HG02588 (cell line): Measurements from ENCODE around the gene ELMO1.

Experiments
- ATAC-seq: cut with Tn5 transposase; IDR thresholded peaks from one replicate; pipeline ENCODE4 v1.9.1; 2021; ENCODE audit warnings: mild to moderate bottlenecking, moderate library complexity; ENCODE audit not compliant: unreplicated experiment

ELMO1 gene

DNA sequence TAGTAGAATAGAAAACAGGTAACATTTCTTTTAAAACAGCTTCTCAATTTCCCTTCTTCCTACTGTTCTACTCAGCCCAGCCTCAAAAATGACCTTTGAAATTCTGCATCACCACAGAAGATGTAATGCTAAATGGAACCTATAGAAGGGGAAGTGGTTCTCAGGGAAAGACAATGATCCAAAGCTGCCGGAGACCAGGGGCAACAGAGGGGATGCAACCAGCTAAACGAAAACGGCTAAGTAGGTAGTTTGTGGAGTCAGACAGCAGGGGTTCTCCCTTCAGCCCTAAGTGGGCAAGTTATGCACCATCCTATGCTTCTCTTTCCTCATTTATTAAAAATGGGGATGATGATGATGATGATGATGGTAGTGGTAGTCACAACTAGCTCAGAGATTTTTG, 214.3 kb downstream of the ELMO1 start:
- ATAC-seq: no peak

DNA sequence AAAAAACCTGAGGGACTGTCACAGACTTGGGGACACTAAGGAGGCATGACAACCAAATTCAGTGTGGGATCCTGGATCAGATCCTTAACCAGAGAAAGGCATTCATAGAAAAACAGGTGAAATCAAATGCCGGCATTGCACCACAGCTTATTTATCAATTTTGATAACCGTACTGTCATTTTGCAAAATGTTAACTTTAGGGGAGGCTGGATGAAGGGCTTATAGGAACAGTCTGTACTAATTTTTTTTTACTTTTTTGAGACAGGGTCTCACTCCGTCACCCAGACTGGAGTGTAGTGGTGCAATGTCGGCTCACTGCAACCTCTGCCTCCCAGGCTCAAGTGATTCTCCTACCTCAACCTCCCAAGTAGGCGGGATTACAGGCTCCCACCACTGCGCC, 217.1 kb downstream of the ELMO1 start:
- no peak for ATAC-seq

DNA sequence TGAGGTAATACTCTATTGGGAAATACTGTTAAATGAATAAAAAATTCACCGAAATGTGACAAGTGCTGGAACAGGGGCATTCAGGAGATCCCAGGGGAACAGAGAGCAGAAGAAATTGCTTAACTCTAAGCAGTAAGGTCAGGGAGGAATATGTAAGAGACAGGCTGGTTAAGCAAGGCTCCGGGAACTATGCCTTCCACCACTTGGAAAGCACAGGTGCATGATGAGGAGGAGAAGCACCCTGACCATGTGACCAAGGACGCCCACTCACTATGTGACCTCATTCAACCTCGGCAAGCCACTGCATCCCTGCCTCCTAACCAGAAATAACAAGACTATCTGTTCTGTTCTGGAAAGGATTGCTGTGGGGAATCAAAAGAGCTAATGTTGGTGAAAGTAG, 218.4 kb downstream of the ELMO1 start:
- ATAC-seq: no peak

DNA sequence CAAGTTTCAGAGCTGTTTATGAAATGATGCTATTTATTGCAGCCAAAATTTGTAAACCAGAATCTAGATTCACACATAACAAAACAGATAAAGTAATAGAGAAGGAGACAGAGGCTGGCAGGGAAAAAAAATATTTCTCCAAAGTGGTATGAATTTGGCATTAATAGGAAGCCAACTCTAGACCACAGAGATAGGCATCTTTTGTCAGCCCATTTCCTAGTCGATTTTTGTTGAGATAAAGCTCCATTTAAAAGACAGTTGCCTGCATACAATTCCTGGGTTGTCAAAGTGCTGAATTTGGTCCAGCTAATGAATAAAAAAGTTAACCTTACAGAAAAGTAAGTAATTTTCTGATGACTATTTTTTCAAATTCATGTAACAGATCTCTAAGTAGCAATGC, 219.3 kb downstream of the ELMO1 start:
- no peak for ATAC-seq

DNA sequence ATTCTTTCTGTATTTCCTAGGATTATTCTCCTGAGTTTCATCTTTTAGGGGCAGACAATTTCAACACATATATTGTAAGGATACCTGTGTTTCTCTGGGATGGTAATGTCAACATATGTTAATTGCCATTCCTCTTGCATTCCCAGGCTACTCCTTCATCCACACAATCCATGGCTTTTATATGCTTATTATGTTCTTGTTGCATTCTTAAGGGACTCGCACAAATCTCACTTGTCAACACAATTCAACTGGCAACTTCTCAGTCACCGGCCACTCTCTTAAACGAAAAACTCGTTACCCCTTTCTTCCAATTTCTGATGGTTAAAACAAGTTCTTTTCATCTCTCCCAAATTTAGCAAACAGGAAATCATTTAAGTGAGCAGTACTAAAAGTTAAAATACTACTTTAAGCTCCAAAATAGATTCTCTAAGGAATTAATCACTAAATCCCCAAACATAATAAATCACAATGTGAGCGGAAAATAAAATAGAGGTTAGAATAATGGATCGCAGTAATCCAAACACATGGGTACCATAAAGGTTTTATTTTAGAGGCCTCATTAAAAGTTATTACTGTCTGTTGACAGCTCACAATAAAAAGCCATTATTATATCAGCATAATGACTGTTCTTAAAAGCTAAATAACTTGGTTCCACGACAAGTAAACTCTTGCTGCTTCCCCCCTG, 223.2 kb downstream of the ELMO1 start:
- ATAC-seq: no peak

DNA sequence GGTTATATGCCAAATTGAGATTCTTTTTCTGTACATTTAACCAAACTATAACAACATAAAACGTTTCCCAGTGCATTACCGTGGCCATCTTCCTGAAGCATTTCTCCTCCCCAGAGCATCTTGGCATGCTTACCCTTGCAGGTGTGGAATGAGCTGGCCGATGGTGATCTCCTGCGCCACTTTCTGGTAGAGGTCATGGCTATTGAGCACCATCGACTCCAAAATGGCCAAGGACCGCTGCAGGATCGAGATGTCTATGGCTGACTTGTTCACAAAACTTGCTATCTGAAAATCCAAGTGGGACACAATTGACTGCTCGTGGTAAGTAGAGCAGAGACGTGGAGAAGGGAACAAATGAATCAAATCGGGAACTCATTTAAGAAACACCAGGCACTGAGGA, 223.9 kb downstream of the ELMO1 start:
- ATAC-seq: no peak

DNA sequence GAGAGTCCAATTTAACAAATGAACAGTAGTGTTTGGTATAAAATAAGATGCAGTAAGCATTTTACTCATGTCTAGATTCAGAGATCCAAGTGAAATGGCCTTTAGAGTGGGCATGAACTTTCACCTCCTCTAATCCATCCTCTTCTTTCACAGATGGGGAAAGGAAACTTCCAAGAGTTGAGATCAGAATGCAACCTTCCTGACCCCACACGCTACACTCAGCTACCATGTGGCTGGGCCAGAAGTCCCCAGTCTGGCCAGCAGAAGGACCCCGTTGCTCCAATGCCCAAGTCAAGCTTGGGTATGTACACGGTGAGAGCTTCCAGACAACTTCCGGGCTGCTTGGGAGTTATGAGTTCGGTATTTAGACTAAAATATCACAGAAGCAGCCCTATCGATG, 228.0 kb downstream of the ELMO1 start:
- no peak for ATAC-seq

DNA sequence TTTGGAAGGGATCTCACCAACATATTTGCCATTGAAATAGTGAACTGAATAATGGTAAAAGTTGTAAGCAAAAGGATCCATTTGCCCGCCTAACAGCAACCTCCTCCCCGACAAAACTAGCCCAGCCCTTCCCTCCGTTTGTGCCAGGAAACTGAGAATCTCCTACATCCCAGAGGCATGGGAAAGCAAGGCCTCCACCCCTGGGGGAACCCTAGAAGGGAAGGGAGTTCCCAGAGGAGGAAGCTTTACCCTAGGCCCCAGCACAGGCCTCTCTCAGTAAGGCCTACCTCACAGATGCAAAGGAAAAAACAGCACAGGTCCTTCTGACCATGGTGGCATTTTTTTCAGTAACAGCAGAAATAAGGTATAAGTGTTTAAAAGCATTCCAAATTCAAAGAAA, 229.7 kb downstream of the ELMO1 start:
- ATAC-seq: no peak

DNA sequence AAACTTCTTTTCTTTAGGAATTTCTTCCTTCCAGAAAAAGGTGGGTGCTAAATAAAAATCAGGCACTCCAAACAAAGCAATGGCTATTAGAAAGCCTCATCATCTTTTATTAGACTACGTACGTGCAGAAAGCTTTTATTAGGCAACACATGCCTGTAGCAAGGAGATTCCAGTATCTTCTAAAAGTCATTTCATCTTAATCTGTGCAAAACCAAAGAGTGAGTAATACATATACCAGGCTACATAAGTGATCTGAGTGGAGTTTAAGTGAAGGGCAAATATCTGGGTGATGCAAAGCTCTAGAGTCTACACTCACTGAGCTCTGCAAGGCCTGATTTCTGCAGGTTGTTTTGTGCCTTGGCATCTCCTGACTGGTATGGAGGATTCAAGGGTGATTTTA, 231.7 kb downstream of the ELMO1 start:
- no peak for ATAC-seq

DNA sequence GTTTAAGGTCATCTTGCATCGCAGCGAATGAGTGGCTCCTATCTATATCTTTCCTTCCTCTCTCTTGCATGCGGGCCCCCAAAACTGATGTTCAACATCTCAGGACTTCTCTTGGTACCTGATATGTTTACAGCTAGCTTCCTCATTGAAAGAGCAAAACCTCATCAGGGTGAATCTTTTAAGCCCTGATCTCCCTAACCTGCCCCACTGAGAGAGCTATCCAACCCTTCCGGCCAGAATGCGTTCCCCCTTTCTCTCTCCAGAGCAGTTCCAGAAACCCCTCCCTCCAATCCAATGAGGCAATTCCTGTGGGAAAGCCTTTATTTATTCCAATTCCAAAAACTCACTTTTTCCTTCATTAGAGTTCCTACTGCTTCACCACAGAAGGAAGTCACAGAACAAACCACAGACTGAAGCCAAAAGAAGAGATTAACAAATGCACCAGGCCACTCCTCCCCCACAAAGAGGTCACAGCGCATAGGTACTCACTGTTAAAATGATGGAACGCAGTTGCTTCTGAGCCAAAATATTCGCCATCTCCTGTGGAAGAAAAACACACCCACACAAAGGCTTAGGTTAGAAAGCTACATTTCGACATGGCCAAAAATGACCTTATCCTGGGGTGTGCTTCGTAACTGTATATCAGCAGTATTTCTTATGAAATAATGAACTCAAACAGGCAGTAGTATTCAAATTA, 232.4 kb downstream of the ELMO1 start:
- ATAC-seq: no peak

DNA sequence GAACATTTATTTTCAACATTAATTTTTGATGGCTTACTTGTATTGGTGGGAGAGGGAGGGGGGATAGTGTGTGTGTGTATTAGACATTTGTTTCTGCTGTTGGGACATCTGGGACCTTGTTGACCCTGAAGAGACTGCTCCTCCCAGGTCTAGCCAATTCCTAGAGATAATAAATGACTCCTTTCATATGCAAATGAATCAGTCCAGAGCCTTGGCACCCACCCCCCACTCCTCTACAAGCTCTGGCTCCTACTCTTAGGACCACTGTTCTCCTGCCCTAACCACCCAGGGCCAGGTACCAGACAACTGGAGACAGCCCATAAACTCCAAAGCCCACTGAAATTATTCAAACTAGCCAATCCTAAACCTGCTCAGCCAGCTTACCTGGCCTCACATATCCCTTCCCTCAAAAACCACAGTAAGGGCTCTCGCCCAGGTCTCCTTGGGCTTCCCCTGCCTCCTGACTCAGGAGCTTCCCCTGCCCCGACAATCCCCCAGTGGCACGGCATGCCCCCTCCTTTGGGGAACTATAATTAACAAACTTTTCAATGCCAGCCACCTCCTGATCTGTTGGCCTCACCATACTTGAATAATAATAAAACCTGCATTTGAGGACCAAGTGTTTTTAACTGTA, 233.3 kb downstream of the ELMO1 start:
- ATAC-seq: no peak

DNA sequence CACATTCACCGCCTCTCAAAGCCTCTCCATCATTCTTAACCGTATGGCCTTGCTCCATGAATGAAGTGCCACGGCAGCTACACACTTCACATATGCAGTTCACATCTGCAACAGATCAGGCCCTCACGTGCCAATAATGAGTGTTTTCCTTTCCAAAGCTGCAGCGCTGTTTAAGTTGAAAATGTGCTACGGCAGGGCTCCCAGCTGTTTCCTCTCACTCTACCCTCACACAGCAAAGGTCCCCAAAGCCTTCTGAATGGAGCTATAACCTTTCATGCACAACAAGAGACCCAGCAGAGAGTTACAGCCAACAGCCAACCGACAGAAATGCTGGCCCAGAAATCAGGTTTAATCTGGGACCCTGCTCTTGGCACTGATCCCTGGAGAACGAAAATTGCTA, 236.1 kb downstream of the ELMO1 start:
- ATAC-seq: no peak

DNA sequence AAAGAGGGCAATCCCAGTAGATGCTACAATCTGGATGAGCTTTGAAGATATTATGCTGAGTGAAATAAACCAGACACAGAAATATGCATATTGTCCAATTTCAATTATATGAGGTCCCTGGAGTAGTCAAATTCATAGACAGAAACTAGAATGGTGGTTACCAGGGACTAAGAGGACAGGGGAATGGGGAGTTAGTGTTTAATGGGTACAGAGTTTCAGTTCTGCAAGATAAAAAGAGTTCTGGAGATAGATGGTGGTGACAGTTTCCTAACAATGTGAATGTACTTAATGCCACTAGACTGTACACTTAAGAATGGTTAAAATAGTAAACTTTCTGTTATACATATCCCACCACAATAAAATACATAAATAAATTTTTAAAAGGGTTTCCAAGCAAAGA, 236.6 kb downstream of the ELMO1 start:
- peak; percentile 47 for ATAC-seq

DNA sequence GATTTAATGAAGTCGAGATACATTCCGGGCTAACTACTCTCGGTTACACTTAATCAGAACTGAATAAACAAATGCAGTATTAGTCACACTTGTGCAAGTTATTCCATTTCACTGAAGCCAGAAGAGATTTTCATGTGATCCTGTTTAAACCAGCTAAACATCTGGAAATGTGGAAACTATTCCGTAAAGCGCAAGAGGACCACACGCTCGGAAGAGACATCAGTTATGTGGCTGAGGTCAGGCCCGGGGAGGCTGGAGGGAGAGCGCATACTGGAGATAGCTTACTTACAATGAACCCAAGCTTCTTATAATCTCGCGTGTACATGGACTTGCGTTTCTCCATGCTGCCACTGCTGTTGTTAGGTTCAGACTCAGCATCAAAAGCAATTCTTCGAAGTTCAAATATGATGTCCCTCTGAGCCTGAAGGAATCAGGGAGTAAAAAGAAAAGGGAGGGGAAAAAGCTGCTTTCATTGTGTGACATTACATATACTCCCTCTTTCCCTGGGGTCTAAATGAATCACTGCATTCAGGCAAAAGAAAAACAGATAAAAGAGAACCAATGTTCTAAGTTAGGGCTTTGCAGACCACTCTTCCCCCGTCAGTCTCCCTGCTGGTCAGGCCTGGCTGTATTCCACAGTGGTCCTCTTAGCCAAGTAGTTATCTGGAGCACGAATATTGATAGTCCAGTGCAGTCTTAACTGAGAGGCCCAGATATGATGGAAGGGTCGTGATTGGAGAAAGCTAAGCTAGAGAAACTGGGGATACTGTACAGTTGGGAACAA, 237.4 kb downstream of the ELMO1 start:
- ATAC-seq: no peak

DNA sequence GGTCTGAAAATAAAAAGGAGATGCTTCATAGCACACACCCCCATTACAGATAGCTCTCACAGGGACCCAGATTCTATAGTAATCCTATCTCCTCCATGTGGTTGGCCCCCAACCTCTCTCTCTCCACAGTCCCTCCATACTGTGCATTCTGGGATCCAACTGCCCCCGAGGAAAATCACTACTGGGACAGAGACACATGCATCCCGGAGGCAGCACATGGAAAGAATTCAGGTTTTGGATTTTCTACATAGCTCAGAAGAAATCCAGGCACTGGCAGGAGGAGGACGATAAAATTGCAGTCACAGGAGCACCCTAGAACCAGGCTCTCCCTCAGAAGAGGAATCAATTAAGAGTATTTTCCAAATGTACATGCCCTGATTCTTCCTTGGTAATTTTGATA, 239.5 kb downstream of the ELMO1 start:
- ATAC-seq: no peak

DNA sequence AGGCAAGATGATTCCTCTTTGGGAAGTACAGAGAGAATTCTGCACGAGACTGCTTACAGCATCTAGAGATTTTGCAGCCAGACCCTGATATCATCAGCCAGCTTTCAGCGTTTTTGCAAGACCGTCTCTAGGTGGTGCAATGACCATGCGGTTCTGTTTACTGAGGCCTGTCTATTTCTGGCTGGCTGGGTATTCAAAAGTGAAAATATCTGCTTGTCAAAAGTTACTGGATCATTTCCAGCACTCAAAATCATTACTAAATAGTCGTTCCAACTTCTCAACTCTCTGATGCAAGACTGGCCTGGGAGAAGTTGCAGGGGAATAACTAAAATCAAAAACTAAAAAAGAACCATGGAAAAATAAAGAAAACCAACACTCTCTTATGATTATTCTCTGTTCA, 240.1 kb downstream of the ELMO1 start:
- peak; percentile 74 for ATAC-seq

DNA sequence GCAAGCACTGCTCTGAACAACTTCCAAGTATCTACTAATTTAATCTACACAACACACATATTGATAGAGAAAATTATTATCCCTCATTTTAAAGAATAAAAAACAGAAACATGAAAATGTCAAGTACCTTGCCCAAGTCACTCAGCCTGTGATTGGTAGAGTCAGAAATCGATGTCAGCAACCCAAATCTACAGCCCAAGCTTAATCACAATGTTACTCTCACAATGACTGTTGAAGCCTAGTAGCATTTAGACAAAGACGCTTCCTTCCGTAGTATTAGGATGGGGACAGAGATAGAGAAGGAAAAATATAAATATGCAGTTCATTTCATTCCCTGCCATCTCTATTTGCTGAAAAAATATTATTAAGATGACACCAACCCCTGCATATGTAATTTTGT, 242.5 kb downstream of the ELMO1 start:
- no peak for ATAC-seq

DNA sequence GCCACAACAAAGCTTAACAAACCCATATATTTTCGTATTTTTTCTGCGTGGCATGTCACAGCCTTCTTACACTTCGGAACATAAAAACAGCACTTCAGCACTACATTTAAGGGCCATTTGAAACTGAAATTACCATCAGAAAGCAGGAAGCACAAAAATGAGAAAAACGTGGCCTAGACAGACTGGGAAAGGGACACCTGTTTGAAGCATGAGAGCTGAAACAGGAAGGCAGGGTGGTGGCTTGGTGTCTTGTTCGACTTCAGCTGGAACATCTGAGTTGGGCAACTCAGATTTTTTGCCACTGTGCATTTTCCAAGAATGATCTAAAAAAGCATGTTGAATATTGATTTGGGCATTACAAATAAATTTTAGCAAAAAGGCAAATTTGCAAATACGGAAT, 243.2 kb downstream of the ELMO1 start:
- no peak for ATAC-seq

DNA sequence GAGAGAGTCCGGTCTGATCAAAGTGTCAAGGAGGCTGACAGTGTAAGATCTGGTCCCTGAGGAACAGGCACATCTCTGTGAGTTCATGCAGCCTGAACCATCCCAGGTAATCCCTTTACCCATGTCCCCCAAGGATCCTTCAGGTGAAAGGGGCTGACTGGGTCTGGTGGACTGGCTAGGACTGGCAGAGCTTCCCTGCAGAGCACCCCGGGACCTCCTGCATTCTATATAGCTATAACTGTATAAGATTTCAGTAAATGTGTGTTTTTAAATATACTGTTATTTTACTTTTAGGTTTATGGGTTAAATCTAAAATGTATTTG, 246.8 kb downstream of the ELMO1 start:
- ATAC-seq: no peak

DNA sequence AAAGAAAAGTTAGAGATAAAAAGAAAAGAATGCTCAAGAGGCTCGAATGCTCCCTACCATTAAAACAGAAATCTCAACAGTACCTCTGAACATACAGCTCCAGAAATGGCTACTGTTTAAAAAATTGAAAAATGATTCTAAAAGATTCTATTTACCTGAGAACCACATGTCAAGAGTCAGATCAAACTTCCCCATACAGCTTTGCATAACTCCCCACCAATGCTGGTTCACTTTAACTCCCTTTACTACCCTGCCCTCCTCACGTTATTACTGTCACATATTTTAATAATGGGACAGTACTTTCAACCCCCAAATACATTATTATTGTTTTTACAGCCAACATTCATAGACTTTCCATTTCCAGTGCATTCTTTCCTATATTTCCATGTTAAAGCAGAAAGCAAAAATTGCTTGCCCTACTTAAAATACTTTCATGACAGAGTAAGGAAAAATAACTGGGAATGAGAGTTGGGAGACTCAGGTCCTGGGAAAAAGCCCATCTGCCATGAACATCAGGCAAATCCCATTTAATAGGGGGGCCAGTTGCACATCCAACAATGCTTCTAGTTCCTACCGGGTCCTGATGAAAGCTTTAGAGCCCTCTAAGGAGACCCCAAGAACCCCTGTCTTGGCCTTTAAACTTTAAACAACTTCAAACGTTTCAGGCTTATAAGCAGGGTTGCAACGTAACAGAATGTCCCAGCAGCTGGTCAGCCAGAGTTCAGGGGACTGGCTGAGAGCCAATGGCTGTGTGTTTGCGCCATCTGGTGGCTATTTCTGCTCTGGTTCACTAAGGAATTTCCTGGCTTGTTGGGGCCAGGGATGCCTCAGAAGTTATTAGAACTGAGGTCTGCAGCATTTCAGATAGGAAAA, 247.4 kb downstream of the ELMO1 start:
- no peak for ATAC-seq
